HG02840 (cell line): ENCODE measurements around the gene PHKA2.

Source experiments
- ATAC-seq: cut with Tn5 transposase; IDR thresholded peaks from one replicate; pipeline ENCODE4 v1.9.1; 2021; ENCODE audit warnings: mild to moderate bottlenecking, moderate library complexity, moderate number of reproducible peaks; ENCODE audit not compliant: unreplicated experiment, low FRiP score

PHKA2 gene

DNA sequence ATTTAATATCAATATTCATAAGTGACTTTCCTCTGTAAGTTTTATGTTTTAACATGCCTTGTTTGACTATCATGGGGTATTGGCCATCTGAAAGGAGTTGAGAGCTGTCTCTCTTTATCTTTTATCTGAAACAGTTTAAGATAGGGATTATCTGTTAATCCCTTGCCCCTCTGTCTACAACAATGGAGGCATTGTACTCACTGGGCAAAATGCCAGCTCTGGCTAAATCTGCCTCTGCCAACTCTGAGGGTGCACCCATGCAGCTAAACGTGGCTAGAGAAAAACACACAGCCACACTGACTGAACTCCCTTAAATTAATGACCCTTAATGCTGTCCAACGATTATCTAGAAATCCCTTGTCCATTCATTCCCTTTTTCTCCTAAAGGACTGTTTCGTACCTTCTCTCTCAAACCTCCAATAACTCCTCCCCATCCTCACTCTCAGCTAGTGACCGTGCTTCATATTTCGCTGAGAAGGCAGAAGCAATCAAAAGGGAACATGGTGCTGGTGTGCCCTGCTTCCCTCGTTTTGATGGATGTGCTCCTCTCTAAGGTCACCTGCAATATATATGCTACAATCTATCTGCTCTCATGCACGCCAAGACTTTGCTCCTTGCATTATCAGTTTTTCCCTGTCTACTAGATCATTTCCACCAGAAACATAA, 10.3 kb downstream of the PHKA2 start:
- no peak for ATAC-seq

DNA sequence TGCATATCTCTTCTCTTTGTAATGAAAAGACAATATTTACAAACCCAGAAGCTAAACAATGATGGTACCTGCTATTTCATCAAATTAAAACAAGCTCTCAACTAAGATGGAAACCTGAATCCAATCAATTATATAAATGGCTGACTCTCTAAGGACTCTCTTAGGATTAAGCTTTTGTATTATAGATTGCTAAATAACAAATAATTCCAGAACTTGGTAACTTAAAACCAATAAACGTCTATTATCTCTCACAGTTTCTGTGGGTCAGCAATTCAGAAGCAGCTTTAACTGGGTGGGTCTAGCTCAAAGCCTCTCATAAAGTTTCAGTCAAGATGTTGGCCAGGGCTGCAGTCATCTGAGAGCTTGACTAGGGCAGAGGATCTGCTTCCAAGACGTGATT, 12.4 kb downstream of the PHKA2 start:
- no peak for ATAC-seq

DNA sequence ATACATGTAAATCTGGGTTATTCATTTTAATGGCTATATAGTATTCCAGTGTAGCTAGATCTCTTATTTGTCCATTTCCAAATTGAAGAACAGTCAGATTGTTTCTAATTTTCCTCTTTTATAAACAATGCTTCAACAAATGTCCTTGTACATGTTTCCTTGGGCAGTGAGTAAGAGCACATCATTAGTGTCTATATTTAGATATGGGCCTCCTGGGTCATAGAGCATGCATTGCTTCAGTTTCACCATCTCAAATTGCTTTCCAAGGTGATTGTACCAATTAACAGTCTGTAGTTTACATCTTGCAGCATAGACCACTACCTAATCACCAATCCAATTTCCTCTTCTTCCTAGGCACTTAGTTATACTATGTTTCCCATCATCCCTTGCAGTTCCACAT, 13.4 kb downstream of the PHKA2 start:
- ATAC-seq, result no peak

DNA sequence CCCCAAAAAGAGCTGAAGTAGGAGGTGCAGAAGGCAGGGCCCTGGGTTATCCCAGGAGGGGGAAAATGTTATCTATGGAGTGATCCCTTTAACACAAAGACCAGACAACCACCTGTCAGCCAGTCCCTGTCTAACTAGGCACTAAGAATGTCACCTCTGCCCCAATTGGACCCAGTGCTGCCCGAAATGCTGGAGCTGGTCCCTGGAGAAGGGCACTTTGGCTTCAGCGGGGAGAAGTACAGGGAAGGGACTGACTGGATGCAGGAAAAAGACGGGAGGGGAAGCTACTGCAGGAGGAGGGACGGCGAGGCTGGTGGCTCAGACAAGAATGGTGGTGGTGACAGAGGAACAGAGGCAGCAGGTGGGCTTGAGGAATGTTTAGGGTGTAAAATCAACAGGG, 17.3 kb downstream of the PHKA2 start:
- no peak for ATAC-seq

DNA sequence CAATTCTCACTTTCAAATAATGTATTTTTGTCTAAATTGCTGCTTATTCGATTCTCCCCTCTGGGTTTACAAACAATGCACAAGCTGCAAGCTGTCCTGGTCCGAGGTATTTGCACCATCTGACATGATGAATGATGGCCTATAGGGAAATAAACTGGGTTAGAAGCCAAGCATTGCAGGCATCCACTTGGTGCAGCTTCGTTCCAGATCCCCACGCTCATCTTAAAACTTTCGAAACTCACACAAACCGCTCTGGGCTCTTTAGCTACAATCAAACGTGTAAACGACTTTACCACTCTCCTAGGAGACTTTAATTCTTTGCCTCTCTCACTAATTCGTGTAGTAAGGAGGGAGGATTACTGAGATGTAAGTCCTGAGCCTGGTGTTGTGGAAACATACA, 19.0 kb downstream of the PHKA2 start:
- no peak for ATAC-seq

DNA sequence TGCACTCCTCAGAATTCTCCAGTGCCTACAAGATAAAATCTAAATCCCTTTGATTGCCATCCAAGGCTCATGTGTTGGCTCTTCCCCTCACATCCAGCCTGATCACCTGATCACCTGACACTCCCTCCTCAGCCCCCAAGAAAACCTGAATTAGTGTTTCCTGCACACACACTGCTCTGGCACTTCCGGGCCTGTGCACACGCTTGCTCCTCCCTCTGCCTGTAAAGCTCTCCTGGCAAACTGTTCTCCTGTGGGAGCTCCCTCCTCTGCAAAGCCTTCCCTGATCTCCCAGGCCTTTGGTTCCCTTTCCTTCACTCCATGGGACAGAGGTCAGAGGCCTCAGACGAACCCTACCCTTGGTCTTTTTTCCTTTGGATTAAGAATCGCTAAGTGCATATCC, 19.9 kb downstream of the PHKA2 start:
- no peak for ATAC-seq

DNA sequence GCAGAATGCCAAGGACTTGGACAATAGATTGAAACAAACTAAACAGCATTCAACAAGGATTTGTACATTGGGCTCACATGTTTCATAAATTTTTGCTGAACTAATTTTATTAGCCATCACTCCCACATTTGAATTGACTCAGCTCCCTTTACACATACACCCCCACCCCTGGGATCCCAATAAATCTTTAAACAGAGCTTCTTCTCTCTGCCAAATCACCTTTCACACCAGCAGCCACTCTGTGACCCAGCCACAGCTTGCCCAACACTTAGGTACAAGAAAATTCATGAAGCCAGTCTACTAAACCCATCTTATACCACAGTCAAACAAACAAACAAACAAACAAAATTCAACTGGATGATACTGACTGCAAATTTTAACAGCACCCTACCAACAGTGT, 21.6 kb downstream of the PHKA2 start:
- ATAC-seq, result no peak

DNA sequence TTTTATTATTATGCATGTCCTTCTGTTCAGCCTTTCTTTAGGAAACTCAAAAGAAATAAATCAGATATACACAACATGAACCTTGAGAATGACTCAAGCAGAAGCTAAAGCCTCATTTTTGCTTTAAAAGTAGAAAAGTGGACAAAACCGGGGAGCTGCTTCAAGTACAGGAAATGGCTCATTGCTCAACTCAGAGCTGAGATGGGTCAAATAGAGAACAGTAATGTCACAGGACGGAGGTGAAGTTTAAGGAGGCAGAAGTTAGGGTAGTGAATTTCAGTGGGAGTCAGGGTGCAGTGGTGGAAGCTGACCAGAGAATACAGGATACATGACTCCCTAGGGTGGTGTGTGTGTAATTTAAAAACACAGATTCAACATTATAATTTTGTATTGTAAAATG, 22.2 kb downstream of the PHKA2 start:
- ATAC-seq, result no peak

DNA sequence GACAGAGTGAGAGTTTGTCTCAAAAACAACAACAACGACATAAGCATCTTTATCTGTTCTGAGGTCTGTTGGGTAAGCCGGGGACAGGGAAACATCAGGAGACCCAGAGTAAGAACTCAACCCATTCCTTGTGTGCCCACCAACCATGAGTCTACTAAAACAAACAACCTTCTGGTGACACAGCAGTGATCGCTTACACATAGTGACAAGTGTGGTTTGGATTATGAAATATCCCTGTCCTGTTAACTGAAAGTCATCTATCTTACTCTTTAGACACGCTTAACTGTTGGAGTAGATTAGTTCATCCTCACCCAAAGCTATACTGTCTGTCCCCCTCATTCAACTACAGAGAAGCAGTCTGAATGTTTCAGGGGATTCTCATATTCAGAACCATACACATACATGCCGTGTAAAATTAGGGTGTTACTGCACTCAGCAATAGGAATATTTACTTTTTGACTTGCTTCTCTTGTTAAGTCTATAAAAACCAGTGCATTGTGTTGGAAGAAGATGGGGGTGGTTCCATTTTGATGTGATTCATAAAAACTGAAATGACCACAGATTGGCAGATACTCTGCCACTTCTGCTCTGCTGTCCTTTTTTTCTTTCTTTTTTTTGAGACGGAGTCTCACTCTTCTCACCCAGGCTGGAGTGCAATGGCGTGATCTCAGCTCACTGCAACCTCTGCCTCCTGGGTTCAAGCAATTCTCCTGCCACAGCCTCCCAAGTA, 27.4 kb downstream of the PHKA2 start:
- ATAC-seq, result no peak

DNA sequence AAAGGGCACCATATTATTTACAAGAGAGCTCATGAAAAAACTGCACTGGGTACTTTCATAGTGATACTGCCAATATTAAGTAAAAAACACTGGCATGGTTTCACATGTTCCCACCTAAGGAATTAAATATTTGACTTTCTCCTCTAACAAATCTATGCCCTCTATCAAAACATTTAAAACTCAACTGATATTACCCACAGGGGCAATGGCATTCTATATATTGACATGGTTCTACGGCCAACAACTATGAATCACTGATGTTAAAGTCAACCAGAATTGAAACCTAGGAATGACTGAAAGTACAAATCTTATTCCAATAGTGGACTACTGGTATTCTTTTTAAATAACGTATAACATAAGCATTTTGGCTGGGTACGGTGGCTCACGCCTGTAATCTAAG, 28.2 kb downstream of the PHKA2 start:
- ATAC-seq, result no peak

DNA sequence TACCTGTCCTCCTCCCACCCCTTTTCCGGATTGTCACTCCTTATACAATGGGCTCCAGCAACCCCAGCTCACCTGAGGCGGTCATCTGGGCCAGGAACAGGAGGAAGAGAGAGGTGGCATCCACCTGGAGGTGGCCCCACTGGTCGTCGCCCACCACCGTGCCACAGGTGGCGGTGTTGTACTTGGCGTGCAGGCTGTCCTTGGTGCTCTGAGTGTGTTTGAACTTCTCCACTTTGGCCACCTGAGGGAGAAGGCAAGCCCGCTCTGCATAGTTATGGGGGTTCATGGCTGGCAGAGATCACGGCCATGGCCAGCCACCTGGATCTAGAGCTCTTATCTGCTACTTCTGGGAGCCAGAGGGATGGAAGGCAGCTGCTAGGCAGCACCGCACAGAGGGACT, 32.9 kb downstream of the PHKA2 start:
- ATAC-seq, result no peak

DNA sequence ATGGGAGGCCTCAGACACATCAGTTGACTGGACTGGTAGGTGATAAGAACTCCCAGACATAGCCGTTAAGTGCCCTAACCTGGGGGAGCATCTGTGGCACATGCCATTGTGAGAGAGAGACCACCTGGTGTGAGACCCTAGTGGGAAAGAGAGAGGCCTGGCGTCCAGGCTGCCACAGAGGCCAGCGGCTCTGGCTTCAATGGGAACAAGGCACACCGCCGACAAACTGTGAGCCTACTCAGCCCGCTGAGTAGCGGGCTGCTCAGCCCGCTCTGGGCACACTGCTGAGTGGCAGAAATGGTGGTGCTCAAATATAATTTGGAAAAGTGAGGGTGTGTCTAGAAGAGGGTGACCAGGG, 34.0 kb downstream of the PHKA2 start:
- no peak for ATAC-seq

DNA sequence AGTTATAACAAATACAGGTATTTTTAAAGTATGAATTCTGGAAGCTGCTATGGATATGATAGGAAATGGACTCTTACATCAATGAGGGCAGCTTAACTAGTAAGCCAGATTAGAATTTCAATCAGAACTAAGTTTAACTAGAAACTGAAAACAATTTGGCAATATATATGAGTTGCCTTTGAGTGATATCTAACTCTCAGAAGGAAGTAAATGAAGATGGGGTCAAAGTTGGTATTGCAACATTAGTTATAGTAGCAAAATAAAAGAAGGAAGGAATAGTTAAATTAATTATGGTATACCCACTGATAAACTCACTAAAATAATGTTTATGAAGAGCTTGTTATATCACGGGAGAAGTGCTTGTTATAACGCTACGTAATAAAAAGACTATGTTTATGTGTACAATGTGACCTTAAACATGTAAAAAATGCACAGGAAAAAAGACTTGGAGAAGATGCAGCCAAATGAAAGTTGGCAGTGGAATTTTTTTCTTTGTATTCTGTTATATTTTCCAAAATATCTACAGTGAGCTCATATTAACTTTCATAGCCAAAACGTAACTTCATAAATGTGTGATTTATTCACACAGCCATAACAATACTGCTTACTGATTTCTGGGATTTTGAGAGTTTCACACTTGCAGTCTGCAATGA, 34.5 kb downstream of the PHKA2 start:
- ATAC-seq, result no peak

DNA sequence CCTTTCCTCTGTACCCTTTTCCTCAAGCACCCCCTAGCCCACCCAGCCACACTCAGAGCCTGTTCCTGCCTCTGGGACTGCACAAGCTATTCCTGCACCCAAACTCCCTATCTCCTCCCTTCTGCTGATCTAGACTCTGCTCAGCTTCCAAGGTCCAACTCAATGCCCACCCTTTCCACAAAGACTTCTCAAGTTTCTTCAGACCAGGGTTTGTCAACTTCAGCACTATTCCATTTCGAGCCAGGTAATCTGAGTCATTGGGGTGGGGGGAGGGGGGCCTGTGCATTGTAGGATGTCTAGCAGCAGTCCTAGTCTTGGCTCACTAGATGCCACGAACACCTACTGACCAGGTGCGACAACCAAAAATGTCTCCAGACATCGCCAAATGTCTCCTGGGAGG, 37.3 kb downstream of the PHKA2 start:
- ATAC-seq, result no peak

DNA sequence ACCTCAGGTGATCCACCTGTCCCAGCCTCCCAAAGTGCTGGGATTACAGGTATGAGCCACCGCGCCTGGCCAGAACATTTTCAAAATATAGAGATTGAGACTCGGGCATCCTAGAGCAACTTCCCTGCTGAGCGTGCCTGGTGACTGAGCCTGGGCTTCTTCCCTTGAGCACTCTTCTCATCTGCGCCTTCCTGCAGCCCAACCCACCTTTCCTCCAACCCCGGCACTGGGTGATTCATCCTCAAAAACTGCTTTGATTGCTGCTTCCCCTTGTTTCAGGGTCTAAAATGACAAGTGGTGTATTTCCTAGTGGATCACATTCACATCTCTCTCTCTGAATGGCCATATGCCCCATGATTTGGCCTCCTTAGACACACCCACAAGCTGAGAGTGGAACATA, 37.8 kb downstream of the PHKA2 start:
- ATAC-seq, result no peak

DNA sequence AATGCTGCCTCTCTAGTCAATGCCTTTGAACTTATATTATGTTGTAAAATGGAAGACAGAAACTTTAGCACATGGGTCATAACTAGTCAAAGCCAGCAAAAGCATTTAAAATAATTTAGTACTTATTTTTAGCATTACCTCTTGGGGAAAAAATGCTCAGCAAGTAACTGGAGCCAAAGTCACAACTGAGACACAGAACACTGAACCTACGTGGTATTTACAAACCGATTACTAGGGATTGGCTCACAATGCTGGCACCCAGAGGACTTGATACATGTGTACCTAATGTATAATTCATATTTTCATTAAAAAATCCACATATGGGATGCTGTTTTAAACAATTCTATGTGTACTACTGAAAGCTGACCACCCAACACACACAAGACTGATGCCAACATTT, 38.4 kb downstream of the PHKA2 start:
- no peak for ATAC-seq

DNA sequence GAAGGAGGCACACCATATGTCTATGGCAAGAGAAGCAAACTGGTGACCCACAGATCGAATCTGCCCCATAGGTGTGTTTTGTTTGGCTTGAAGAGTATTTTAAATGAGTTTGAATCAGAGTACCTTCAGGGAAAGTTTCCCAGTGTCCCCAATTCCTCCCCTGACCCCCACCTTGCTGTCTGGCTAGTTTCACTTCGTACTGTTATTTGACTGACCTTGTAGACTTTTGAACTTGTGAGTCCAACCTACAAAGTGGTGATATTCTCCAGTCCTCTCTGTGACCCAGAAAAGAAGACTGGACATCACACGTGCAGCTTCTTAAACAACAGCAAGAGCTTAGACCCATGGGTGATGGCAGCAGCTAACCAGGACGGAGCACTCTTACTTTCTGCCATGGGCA, 39.4 kb downstream of the PHKA2 start:
- no peak for ATAC-seq

DNA sequence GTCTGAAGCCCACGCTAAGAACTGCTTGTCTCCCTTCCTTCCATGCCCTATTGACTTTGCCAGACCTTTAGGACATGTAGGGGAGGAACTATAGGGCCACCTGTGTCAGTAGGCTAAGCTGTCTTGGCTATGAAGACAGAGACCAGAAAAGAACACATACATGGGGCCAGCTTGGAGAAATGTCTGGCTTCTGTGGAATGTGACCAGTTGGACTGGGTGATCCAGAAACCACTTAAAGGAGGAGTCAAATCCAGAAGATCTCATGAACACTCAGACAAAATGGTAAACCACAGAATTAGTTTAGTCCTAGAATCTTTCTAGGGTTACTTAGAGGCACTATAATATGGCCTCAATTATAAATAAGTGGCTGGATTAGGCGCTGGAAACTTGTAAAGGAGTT, 42.0 kb downstream of the PHKA2 start:
- no peak for ATAC-seq

DNA sequence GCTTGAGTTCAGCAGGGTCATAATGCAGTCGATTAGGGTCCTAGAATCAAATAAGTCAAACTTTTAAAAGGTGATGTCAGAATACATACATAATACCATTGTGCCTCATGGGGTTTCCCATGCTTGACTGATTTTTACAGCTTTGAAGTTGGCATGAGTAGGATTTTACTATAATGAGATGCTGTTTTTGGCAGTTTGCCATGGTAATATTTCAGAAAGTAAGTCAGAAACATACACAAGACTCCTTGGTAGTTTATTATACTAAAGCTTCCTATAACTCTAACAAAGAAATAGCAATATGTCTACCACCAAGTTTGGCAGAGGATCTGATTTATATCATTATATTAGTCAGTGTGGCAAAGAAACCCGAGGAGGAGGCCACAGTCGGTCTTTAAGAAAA, 45.2 kb downstream of the PHKA2 start:
- no peak for ATAC-seq

DNA sequence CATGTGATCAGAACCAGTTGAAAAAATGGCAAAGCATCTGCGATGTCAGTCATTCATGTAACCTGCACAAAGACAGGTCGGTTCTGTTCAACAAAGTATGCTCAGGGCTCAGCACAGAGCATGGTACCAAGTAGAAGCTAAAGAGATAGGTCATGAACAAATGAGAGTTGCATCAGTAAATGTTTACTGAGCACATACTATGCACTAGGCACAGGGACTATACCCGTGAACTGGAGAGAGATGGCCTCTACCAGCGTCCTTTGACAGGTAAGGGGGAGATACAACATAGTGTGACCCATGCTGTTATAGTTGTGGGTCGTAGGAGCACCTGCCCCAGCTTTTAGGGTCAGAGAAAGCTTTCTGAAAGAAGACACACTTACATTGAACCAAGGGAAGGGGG, 46.7 kb downstream of the PHKA2 start:
- no peak for ATAC-seq

DNA sequence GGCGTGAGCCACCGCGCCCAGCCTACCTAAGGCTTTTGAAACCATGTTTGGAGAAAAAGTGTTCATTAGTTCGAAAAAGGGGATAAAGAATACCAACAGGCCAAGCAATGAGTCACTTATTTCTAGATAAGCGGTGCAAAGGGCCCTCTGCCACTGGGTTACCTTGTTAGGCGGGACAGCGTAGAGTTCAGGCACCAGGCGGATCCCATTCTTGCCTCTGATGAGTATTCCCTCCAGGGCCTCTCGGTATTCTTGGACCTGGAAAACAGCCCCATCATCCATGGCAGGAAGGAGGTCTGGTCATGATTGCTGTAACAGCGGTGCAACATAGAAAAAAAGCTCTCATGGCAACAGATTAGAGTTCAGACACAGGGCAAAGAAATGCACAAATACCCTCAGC, 48.0 kb downstream of the PHKA2 start:
- ATAC-seq, result no peak

DNA sequence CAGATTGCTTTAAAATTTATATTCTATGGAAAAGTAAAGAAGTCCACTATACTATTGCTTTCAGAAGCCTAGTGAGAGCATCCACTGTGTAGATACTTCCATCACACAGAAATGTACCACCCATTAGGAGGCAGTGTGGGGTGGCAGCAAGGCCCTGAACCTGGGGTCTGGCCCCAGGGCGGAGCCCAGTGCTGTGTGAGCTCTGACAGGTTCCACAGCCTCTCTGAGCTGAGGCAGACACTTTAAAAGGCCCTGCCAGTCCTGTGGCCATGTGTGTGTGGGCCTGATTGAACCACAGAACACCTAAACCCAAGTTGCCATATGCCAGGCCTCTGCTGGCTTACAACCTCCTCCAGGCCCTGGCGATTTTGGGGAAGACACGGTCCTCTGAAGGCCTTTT, 49.2 kb downstream of the PHKA2 start:
- ATAC-seq, result no peak
